Thyroid gland (tissue), 4 donors: ENCODE data around the gene SLC30A2.

Experiments
- CTCF ChIP-seq, 6 experiments: fragments of 200-600 bp in 3 of 6; fragments of 450-650 bp in 3 of 6; sonication (generic) in 3 of 6; IDR thresholded peaks; one replicate each; pipeline ENCODE4 v1.5.1; 2016 to 2019; ENCODE audit warnings: antibody characterized with exemption in 6 of 6, mild to moderate bottlenecking in 2 of 6, inconsistent platforms in 1 of 6, moderate library complexity in 1 of 6
- POLR2A ChIP-seq, 2 donors: fragments of 450-650 bp; IDR thresholded peaks; one replicate each; pipeline ENCODE4 v1.6.1; 2017; ENCODE audit warnings: antibody characterized with exemption in 2 of 2, mild to moderate bottlenecking in 2 of 2, moderate library complexity in 1 of 2

GRCh38 chr1:26070963-26071342 is 25.0 kb upstream of the SLC30A2 start:
- TF ChIP-seq CTCF (IDR thresholded peaks at IDR 0.05) (no peak), POLR2A (IDR thresholded peaks at IDR 0.05) (no peak)
